EL (cell line): Measurements from ENCODE around the gene CAMK1D.
"Not testable (repeated sequence)": the region's sequence is repeated elsewhere in the genome, so short reads cannot be mapped to it uniquely, and the experiment has no call there.

Experiments
- DNase-seq: peaks from one replicate; pipeline ENCODE4 v3.0.0-alpha.2; 2016

CAMK1D gene

GRCh38 chr10:12834721-12835120 lies 485.4 kb downstream of the CAMK1D start:
- no peak for DNase-seq

GRCh38 chr10:12835709-12836108 lies 486.4 kb downstream of the CAMK1D start:
- peak; percentile 70 for DNase-seq

- no peak for DNase-seq
Observed at GRCh38 chr10:12838366-12838765, 489.0 kb downstream of the CAMK1D start.

- no peak for DNase-seq
Observed at GRCh38 chr10:12838995-12839927, 489.9 kb downstream of the CAMK1D start.

- no peak for DNase-seq
Observed at GRCh38 chr10:12839941-12840611, 490.7 kb downstream of the CAMK1D start.

- no peak for DNase-seq
Observed at GRCh38 chr10:12841426-12841825, 492.1 kb downstream of the CAMK1D start.

GRCh38 chr10:12841826-12842225 lies 492.5 kb downstream of the CAMK1D start:
- DNase-seq, result no peak

GRCh38 chr10:12842310-12842709 lies 493.0 kb downstream of the CAMK1D start:
- no peak for DNase-seq

- DNase-seq, result no peak
Observed at GRCh38 chr10:12843296-12843945, 494.1 kb downstream of the CAMK1D start.

- DNase-seq, result peak; percentile 81
Observed at GRCh38 chr10:12844811-12845483, 495.6 kb downstream of the CAMK1D start.

- no peak for DNase-seq
Observed at GRCh38 chr10:12846718-12847117, 497.4 kb downstream of the CAMK1D start.

- DNase-seq, result no peak
Observed at GRCh38 chr10:12847361-12847975, 498.1 kb downstream of the CAMK1D start.

GRCh38 chr10:12848439-12849173 lies 499.3 kb downstream of the CAMK1D start:
- no peak for DNase-seq

- DNase-seq, result no peak
Observed at GRCh38 chr10:12849319-12850181, 500.2 kb downstream of the CAMK1D start.

- no peak for DNase-seq
Observed at GRCh38 chr10:12852687-12853086, 503.3 kb downstream of the CAMK1D start.

GRCh38 chr10:12854988-12855387 lies 505.6 kb downstream of the CAMK1D start:
- no peak for DNase-seq

GRCh38 chr10:12862459-12862858 lies 513.1 kb downstream of the CAMK1D start:
- DNase-seq, result no peak

GRCh38 chr10:12865515-12865914 lies 516.2 kb downstream of the CAMK1D start:
- not testable (repeated sequence) for DNase-seq

GRCh38 chr10:12868229-12868628 lies 518.9 kb downstream of the CAMK1D start:
- DNase-seq, result no peak

GRCh38 chr10:12869427-12869826 lies 520.1 kb downstream of the CAMK1D start:
- no peak for DNase-seq

GRCh38 chr10:12872577-12872976 lies 523.2 kb downstream of the CAMK1D start:
- no peak for DNase-seq
